Measurements from ENCODE around the gene APCDD1L.
"Not testable (repeated sequence)": the region's sequence is repeated elsewhere in the genome, so short reads cannot be mapped to it uniquely, and the experiment has no call there.

APCDD1L gene

GRCh38 chr20:58421497-58421850 is 93.7 kb downstream of the APCDD1L start:
- H3K4me3 ChIP-seq (ENCODE audit: low read depth, low read length), result no peak overlapping the region
- TF ChIP-seq, protein P1, sequence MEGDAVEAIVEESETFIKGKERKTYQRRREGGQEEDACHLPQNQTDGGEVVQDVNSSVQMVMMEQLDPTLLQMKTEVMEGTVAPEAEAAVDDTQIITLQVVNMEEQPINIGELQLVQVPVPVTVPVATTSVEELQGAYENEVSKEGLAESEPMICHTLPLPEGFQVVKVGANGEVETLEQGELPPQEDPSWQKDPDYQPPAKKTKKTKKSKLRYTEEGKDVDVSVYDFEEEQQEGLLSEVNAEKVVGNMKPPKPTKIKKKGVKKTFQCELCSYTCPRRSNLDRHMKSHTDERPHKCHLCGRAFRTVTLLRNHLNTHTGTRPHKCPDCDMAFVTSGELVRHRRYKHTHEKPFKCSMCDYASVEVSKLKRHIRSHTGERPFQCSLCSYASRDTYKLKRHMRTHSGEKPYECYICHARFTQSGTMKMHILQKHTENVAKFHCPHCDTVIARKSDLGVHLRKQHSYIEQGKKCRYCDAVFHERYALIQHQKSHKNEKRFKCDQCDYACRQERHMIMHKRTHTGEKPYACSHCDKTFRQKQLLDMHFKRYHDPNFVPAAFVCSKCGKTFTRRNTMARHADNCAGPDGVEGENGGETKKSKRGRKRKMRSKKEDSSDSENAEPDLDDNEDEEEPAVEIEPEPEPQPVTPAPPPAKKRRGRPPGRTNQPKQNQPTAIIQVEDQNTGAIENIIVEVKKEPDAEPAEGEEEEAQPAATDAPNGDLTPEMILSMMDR (IDR thresholded peaks at IDR 0.05; ENCODE audit: insufficient read depth, low read length, missing control alignments), result no peak
- POLR2A ChIA-PET, result interaction anchor here (0.7 kb wide), 1 partner anchor 12 kb away, joined by 4 read pairs; no protein-coding TSS in a partner anchor
- CTCF ChIA-PET, result interaction anchor here (0.6 to 2.7 kb wide), 3 partner anchors 26 to 230 kb away, joined by 3 to 12 read pairs (median 3); no protein-coding TSS in a partner anchor
- DNase-seq (ENCODE audit: low read depth, low spot score), result no peak

DNA sequence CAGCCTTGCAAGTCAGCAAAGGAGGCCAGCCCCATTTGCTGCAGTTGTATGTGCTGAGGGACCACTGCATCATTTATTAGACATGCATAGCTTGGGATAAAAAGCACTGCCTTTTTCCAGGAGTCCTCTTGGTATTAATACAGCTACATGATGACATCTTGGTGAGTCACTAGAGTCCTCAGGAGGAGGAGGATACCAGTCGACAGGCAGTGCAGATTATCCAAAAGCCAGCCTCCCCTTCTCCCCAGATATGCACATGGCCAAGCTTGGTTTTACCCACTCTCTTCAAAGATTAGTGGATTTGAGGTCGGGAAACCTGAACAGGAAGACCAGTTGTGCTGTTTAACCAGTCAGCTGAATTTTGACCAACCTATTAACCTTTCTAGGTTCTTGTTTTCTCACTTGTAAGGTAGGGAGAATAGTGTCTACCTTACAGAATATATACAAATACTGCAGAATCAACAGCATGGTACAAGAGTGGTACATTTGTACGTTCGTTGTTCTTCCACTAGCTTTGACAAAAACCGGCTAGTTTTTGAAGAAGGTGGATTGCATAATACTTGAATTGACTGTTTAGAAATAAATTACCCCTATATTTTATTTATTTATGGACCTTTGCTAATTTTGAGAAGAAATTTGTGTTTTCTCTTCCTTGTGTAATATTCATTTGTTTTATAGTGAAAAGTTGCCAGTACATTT is 94.3 kb downstream of the APCDD1L start:
- ChIA-PET CTCF (interaction anchor here (0.6 to 2.7 kb wide), 4 partner anchors 13 to 231 kb away, joined by 3 to 12 read pairs (median 3); no protein-coding TSS in a partner anchor), POLR2A (interaction anchor here (0.7 to 1.2 kb wide), 2 partner anchors 13 to 32 kb away, joined by 3 to 4 read pairs; partner anchors contain the start of gene VAPB)
- H3K4me3 ChIP-seq (ENCODE audit: low read depth, low read length), result no peak overlapping the region
- peak; percentile 17 for DNase-seq (ENCODE audit: low read depth, low spot score)
- TF ChIP-seq, protein P1 (IDR thresholded peaks at IDR 0.05; ENCODE audit: insufficient read depth, low read length, missing control alignments), result no peak

DNA sequence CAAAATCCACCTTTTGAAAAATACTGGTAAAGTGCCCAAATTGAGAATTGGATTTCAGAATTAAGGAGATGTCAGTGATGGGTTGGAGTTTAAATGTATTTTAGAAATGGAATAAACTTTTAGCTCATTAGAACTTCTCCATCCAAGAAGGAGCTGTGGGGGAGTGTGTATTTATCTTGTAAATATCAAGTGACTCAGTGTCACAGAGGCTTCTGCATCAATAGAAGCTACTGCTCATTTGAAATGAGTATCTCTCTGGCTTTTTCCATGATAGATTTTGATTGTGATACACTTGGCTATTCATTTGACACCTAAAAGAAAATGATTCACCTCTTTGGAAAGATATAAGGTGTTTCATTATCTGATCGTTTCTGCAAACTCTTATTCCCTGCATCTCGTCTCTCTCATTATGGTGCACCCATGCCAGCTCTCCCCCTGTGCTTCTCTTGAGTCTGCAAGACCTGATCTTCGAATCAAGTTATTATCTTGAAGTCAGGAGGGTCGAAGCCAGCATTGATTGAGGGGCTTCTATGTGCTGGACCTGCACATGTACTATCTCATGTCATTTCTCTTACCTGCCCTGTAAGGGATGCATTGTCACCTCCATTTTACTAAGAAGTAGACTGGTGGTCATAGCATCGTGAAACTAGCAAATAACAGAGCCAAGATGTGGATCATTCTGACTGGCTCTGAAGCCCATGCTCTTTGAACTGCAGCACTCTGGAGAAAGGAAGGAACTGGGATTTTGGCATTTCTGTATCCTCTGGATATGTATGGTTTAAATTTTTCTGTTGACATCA is 96.0 kb downstream of the APCDD1L start:
- TF ChIP-seq, protein P1 (IDR thresholded peaks at IDR 0.05; ENCODE audit: insufficient read depth, low read length, missing control alignments), result no peak
- ChIA-PET CTCF (interaction anchor here (1.0 to 2.7 kb wide), 3 partner anchors 9 to 182 kb away, joined by 4 to 12 read pairs (median 4); no protein-coding TSS in a partner anchor), POLR2A (interaction anchor here (0.6 kb wide), 1 partner anchor 30 kb away, joined by 3 read pairs; no protein-coding TSS in a partner anchor)
- no peak overlapping the region for H3K4me3 ChIP-seq (ENCODE audit: low read depth, low read length)
- DNase-seq (ENCODE audit: low read depth, low spot score), result no peak

- H3K4me3 ChIP-seq (ENCODE audit: low read depth, low read length), result no peak overlapping the region
- DNase-seq (ENCODE audit: low read depth, low spot score), result no peak
- TF ChIP-seq, protein P1 (IDR thresholded peaks at IDR 0.05; ENCODE audit: insufficient read depth, low read length, missing control alignments), result no peak
- CTCF ChIA-PET, result interaction anchor here (1.2 to 1.7 kb wide), 3 partner anchors 11 to 29 kb away, joined by 3 to 4 read pairs (median 4); partner anchors contain the start of gene VAPB
- POLR2A ChIA-PET, result no interaction called here
Observed at GRCh38 chr20:58417438-58417837, 97.8 kb downstream of the APCDD1L start.

DNA sequence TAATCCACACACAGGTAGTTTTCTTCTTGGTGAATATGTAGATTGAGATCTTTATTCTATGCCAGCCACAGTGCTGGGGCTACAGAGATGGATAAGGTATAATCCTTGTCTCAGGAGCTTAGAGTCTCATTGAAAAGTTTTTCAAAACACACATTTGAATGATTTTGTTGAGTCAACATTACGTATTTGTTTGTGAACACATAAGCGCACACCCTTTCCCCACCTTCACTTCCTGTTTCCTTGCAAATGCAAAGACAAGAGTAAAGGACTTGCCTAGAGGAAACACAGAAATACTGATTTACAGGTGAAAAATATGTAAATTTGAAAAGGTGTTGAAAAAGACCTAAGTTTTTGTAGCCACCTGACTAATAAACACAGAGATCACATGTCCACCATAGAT is 98.4 kb downstream of the APCDD1L start:
- no peak for DNase-seq (ENCODE audit: low read depth, low spot score)
- TF ChIP-seq, protein P1 (IDR thresholded peaks at IDR 0.05; ENCODE audit: insufficient read depth, low read length, missing control alignments), result no peak
- H3K4me3 ChIP-seq (ENCODE audit: low read depth, low read length), result no peak overlapping the region
- POLR2A ChIA-PET, result no interaction called here
- CTCF ChIA-PET, result interaction anchor here (1.3 kb wide), 1 partner anchor 28 kb away, joined by 3 read pairs; the partner anchor contains the start of gene VAPB

- no peak for DNase-seq (ENCODE audit: low read depth, low spot score)
- POLR2A ChIA-PET, result no interaction called here
- TF ChIP-seq, protein P1 (IDR thresholded peaks at IDR 0.05; ENCODE audit: insufficient read depth, low read length, missing control alignments), result no peak
- CTCF ChIA-PET, result interaction anchor here (0.6 to 1.3 kb wide), 2 partner anchors 27 to 1009 kb away, joined by 3 read pairs; partner anchors contain the start of gene VAPB
- H3K4me3 ChIP-seq (ENCODE audit: low read depth, low read length), result no peak overlapping the region
Observed at GRCh38 chr20:58416057-58416456, 99.1 kb downstream of the APCDD1L start.

- POLR2A ChIA-PET, result not testable (repeated sequence)
Observed at GRCh38 chr20:58414786-58415185, 100.4 kb downstream of the APCDD1L start.

GRCh38 chr20:58414216-58414615 is 101.0 kb downstream of the APCDD1L start:
- H3K4me3 ChIP-seq (ENCODE audit: low read depth, low read length); CTCF ChIA-PET; POLR2A ChIA-PET; DNase-seq (ENCODE audit: low read depth, low spot score): not testable (repeated sequence)

More at GRCh38 chr20:58414786-58415185, 100.4 kb downstream of the APCDD1L start:
- H3K4me3 ChIP-seq (ENCODE audit: low read depth, low read length); CTCF ChIA-PET; DNase-seq (ENCODE audit: low read depth, low spot score): not testable (repeated sequence)

Measured in AG04449 (cell line).